ENCODE measurements around the gene NACC2.

DNA sequence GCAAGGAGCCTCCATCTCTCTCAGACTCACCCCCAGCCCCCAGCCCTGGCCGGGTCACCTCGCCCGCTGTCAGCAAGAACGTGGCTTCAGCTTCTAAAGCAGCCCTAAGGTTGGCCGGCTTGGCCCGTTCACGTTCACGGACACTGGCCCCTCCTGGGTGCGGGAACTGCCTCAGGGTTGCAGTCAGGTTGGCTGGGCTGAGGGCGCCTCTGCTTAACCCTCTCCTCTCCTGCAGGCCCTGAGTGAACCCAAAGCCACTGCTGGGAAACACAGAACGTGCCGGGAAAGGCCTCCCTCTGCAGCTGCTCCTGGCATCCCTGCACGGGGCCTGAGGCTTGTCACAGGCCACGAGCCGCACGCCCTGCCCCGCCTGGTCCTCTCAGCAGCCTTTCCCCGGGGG, 93.9 kb downstream of the NACC2 start:
- TF ChIP-seq, protein P1, sequence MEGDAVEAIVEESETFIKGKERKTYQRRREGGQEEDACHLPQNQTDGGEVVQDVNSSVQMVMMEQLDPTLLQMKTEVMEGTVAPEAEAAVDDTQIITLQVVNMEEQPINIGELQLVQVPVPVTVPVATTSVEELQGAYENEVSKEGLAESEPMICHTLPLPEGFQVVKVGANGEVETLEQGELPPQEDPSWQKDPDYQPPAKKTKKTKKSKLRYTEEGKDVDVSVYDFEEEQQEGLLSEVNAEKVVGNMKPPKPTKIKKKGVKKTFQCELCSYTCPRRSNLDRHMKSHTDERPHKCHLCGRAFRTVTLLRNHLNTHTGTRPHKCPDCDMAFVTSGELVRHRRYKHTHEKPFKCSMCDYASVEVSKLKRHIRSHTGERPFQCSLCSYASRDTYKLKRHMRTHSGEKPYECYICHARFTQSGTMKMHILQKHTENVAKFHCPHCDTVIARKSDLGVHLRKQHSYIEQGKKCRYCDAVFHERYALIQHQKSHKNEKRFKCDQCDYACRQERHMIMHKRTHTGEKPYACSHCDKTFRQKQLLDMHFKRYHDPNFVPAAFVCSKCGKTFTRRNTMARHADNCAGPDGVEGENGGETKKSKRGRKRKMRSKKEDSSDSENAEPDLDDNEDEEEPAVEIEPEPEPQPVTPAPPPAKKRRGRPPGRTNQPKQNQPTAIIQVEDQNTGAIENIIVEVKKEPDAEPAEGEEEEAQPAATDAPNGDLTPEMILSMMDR (IDR thresholded peaks at IDR 0.05) = no peak
- no peak for TF ChIP-seq POLR2A (IDR thresholded peaks at IDR 0.05)

All from prostate gland (tissue), 2 donors.